Amniotic stem cell (primary cell): Measurements from ENCODE around the gene BFSP2.
"Not testable (repeated sequence)": the region's sequence is repeated elsewhere in the genome, so short reads cannot be mapped to it uniquely, and the experiment has no call there.

Experiments
- DNase-seq: peaks from one replicate; lab custom pipeline; 2025; lab: John Stamatoyannopoulos, UW

BFSP2 gene

DNA sequence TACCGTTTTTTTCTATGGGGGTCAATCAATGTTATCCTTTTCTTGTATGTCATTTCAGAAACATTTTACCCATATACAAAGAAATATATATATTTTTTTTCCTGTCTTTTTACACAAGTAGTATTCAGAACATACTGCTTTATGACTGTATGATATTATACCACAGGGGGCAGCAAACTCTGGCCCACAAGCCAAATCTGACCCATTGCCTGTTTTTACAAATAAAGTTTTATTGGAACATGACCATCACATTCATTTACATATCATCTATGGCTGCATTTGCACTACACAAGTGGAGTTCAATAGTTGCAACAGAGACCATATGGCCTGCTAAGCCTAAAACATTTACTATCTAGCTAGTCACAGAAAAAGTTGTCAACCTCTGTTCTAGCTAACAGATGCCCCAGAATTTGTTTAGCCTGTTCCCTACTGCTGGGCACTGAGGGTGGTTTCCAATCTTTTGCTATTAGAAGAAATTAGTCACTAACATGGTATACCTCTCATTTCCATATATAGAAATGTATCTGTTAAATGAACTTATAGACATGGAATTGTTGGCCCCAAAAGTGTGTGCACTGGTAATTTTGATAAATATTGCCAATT lies 57.7 kb downstream of the BFSP2 start:
- no peak for DNase-seq

DNA sequence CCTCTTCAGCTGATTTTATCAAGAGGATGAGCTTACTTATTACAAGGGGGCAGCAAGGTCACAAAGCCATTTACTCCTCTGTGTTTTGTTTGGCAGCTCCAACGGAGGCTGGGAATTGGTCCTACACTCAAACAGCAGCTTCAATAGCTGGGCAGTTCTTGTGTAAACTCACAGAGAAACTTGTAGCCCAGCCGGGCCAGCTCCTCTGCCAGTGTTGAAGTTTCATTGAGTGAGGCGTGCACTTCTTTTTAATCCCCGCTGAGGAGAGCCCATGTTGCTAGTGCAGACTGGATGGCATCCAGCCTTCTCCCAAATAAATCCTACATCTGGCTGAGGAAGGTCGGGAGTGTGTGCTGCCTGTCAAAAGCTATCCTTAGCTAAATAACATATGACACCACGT lies 59.5 kb downstream of the BFSP2 start:
- DNase-seq: no peak

DNA sequence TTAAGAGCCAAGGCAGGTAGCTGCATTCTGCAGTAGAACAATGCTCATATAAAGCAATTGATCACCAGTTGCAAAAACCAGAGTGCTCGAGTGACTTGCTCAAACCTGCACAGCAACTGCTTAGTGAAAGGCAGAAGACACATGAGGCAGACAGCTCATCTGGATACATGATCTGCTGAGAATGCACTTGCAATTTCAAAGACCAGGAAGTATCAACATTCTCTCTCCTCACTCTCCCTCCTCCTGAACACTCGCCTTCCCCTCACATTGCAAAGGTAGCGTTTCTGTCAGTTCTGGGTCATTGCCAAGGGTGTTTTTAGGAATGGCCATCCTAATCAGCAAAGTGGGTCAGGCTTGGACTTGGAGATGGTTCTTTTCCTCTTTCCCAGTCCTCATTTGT lies 61.0 kb downstream of the BFSP2 start:
- no peak for DNase-seq

DNA sequence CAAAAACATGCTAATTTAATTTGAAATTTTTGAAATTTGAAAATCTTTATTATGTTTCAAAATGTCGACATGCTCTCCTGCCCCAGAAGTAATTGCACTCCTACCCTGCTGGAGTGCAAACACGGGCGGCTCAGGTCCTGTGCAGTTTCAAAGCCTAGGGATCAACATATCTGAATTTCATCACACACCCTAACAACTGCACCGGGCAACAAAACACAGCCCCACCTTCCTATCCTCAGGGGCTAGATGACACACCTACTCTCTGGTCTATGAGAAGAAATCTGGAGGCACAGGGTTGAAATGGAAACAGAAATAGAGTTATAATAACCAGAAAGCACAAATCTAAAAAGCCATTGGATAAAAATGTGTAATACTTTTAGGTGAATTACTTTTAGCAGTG lies 61.4 kb downstream of the BFSP2 start:
- DNase-seq: no peak

DNA sequence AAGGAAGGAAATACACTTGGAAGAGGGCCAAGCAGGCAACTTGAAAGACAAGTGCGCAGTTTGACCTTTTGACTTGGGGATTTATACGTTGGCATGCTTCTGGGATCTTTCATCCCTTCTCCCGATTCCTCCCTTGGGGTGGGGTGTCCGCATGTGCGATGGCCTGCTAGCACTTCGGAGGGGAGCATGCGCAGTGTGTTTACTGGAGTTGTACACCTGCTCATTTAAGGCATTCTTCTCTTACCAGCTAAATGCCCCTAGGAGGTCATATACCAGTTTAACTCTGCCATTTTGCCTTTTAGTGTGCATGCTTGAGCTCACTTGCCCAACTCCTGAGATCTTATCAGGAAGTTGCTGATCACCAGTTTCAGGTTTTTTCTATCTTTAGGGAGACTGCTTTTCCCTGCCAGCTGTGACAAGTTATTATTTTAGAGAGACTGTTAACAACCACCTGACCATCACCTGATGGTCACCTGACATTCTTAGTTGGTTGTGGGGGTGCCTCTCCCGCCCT lies 63.5 kb downstream of the BFSP2 start:
- no peak for DNase-seq

DNA sequence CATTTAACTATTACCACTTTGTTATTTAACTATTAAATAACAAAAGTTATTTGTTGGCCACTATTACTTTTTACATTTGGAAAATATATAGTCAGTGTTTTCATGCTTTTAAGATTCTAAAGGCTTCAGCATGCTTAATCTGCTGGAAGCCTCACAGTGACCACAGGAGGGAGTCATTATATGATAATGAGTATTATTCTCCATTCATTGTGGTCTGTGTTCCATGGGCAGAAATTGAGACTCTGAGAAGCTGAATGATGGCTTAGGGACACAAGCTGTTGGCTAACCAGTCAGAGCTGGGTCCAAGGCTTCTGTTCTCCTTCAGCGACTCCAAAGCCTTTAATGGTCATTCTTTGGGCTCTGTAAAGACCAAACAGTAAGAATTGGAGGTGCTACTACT lies 64.7 kb downstream of the BFSP2 start:
- no peak for DNase-seq

DNA sequence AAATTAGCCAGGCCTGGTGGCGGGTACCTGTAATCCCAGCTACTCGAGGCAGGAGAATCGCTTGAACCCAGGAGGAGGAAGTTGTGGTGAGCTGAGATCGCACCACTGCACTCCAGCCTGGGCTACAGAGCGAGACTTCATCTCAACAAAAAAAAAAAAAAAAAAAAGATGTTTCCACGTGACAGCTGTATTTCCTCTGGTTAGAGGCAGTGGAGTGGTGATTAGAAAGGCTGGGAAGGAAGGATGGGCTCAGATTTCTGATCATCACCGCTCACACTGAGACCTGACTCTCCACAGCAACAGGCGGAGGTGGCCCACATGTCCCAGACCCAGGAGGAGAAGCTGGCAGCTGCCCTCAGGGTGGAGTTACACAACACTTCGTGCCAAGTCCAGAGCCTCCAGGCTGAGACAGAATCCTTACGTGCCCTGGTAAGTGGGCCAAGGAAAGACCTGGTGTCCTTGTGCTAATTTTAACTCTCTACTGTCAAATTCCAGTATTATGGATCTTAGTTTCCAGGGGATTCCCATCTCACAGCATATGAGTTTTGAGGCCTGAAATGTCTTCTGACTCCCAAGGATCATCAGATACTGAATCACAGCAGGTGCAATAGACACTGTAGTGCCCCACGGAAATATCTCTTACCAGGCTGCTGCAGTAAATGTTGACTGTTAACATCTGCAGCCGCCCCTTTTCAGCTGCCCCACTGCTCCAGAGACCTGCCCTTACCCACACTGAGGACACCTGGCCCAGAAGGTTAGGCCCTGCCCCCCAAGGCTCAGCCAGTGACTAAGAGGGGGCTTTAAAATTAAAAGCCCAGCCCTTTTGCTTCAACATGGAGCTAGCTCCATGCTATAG lies 66.9 kb downstream of the BFSP2 start:
- DNase-seq: no peak

DNA sequence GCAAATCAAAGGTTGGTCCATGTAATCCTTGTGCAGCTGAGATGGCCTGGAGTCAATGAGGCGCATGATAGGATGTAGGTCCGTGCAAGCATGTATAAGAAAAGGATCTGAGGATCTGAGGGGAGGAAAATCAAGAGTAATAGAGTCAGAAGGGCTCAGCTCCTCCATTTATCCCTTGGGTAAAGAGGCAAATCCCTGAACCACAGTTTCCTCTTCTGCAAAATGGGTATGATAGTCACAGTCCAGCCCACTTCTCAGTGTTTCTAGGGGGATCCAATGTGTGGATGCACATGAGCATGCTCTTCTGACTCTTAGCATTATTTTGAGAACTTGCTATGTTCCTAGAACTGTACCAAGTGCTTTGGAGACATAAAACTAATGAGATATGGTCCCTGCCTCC lies 67.9 kb downstream of the BFSP2 start:
- DNase-seq: no peak

DNA sequence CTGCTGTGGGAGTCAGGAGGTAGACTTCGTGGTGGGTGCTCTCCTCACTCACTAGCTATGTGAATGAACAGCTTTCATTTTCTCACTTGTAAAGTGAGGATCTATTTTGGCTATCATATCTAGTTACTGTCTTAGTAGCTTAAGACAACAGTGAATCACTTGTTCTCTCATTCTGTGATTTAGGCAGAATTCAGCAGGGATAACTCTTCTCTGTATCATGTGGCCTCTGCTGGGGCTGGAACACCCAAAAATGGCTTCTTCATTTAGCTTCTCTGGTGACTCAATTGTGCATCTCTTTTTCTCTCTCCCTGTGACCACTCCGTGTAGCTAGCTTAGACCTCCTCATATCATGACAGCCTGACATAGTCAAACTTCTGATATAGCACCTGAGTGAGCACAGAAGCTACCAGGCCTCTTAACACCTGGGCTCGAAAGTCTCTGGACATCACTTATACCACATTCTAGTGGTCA lies 68.4 kb downstream of the BFSP2 start:
- DNase-seq: no peak

DNA sequence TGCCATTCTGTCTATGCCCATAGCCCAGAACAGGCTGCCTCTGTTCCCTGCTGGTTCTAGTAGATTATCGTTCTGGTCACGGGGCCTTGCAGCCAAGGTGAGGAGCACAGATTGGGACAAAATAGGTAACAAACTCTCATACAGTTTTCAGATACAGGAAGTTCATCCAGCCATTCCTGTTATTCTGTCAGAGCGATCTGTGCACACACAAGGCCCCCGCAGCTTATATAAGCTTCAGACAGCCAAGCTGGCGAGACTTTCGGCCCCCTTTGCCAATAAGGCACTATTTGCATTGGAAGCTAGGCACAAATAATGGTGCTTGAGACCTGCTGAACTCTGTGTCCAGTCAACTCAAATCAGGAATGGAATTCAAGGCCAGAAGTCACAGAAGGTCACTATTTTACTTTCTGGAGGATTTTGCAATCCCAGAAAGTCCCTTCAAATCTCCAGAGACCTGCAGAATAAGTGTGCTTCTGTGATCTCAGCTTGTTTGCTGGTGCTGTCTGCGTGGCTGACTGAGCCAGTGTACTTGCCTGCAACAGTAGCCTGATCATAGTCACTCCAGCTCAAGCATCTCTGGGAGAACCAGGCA lies 69.4 kb downstream of the BFSP2 start:
- DNase-seq: no peak

DNA sequence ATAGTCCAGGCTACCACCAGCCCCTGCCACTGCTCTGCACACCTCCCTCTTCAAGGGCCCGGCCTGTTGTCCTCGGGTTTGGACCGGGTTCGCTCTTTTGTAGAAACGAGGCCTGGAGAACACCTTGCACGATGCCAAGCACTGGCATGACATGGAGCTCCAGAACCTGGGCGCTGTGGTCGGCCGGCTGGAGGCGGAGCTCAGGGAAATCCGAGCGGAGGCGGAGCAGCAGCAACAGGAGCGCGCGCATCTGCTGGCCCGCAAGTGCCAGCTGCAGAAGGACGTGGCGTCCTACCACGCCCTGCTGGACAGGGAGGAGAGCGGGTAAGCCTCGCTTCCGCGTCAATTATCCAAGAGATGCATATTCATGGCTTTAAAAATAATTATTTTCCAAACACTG lies 72.4 kb downstream of the BFSP2 start:
- DNase-seq: no peak

DNA sequence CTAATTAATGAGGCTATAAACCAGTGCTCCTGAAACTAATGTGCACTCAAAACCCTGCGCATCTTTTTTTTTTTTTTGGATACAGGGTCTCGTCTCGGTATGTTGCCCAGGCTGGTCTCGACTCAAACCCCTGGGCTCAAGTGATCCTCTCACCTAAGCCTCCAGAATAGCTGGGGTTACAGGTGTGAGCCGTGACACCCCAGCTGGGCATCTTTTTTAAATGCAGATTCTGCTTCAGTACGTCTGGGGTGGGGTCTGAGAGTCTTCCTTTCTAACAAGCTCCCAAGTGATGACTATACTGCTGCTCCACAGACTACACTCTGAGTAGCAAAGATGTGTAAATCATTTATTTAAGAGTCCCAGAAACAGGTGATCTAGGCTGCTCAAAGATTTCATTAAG lies 73.0 kb downstream of the BFSP2 start:
- no peak for DNase-seq

DNA sequence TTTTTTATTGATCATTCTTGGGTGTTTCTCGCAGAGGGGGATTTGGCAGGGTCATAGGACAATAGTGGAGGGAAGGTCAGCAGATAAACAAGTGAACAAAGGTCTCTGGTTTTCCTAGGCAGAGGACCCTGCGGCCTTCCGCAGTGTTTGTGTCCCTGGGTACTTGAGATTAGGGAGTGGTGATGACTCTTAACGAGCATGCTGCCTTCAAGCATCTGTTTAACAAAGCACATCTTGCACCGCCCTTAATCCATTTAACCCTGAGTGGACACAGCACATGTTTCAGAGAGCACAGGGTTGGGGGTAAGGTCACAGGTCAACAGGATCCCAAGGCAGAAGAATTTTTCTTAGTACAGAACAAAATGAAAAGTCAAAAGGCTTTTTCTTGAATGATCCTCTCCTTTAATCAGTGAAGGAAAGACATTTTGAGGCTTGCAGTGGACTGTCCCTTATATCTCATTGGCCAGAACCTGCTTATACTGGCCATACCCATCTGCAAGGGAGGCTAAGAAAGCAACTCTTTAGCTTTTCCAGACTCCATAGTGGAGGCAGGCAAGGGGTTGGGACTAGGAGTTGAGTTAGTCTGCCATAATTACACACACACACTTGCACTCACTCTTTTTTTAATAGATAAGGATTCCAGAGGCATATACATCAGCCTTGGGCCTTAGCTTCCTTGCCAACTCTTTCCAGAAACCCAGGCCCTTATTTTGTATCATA lies 73.8 kb downstream of the BFSP2 start:
- not testable (repeated sequence) for DNase-seq

DNA sequence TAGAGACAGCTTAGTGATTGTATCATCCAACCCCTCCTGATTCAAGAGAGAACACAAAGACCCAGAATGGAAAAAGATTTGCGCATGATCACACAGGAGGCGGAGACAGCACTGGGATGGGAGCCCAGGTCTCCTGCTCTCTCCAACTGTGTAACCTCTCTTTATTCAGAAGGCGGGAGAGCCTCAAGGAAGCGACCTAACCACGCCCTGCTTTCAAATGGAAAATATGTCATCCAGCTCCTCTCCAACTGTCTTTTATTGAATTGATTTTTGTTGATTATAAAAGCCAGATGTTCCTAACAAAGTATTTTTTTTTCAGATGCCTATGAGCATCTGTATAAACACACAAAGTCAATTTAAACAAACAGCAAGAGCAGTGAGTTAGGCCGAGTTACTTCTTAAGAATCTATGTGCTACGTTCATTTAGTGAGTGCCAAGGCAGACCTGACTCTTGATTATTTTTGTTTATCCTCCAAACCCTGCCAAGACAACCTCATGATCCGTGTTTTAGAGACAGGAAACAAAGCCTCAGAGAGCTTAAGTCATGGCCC lies 74.5 kb downstream of the BFSP2 start:
- DNase-seq: no peak

DNA sequence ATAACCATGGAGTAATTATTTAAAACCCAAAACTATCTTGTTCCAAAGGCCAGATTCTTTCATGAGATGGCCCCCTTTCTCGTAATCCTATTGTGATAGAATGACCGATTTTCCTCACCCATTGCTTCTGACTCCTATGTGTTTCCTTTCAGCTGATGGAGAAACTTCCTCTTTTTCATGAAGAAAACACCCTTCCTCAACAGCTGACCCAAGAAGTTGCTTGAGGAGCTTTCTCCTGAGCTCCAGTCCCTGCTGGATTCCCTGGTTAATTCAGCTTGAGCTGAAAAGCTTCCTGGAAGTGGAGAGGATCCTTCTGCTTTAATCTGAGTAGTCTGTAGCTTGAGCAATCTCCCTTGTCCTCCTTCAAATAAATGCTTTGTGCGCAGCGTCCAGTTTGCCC lies 75.0 kb downstream of the BFSP2 start:
- no peak for DNase-seq

DNA sequence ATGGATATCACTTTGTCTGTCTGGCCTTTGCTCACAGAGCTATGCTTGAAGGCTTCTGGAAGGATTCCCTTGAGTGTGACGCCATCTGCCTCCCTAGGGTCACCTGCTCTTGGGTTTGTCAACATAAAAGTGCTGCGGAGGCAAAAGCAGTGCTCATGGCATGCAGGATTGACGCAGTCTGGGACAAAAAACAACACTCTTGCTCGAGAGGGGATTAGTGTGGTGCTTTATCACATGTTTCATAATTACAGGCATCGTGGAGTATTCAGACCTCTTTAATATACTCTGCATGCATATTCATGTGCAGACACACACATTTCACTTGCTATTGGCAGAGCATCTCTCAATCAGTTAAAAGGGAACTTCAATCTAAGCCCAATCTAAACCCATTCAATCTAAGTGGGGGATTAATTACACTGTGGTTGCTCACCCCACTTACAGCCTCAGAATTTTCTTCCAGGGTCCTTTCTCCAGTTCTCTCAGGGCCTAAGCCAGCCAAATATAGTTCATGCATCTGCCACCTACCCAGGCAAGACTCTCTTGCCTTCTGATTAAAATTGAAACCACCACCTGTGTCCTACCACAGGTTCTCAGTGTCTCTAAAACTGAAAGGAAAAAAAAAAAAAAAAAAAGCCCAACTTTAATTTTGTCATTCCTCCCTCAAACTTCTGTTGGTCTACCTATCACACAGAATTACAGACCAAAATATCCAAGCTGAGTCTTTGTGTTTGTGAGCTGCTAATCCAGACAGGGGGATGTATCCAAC lies 75.6 kb downstream of the BFSP2 start:
- no peak for DNase-seq

DNA sequence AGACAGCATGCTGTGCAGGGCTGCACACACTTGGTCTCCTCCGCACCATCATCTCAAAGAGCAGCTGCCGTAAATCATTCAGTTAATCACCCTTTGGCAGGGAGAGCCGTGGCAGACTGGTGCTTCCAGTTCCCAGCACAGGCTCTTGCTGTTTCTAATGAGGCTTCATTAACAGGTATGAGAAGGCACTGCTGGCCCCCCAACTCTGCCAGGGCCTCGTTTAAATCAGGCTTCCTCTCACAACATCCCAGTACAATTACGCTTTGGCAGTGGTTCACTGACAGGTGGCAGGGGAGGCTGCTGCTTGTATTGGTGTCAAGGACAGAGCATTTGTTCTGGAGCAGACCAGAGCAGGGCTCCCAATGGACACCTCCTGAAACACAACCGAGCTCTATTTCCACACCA lies 77.1 kb downstream of the BFSP2 start:
- DNase-seq: no peak

DNA sequence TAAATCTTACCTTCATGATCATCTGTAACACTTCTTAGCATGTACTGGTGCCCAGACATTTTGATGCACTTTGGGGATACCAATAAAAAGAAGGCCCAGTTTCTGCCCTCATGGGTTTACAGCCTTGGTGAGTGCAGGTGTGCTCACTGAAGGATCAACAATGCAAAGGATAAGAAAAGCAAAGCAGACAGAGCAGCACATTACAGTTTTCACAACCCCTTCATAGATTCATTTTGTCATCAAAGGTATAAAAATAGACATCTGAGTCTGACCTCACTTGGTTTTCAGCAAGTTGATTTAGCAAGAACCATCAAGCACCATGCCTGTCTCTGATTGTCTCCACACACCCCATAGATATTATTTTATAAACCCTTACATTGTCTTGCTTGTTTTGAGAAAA lies 77.6 kb downstream of the BFSP2 start:
- DNase-seq: no peak

DNA sequence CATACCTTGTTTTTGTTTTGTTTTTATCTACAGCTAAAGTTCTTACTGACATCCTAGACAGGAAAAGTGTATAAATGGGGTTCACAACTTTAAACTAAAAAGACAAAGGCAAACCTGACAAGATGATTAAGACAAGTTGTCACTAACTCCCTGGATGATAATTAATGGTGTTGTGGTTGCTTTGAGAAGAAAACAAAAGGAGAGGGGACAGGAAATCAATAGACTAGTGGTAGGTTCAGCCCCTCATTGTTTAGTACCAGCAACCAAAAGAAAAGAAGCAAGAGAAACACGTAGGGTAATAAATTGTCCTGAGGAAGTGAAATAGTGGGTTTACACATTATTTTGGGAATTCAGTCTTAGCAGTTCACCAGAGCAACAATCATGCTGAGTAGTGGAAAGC lies 78.8 kb downstream of the BFSP2 start:
- no peak for DNase-seq

DNA sequence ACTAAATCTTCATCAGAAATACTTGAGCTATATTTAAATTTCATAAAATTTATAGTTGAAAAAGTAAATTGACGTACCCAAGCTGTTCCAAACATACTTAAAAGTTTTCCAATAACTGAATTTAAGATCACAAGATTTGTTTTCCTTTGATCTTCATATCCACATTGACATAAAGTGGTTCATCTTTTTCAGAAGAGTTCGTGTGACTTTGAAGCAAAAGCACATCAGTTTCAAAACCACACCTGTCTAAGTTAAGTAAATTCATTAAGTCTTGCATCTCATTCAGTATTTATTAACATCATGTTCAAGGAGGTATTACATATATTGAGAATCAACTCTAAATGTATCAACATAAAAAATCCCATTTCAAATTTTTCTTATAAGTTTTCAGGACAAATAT lies 79.5 kb downstream of the BFSP2 start:
- no peak for DNase-seq

DNA sequence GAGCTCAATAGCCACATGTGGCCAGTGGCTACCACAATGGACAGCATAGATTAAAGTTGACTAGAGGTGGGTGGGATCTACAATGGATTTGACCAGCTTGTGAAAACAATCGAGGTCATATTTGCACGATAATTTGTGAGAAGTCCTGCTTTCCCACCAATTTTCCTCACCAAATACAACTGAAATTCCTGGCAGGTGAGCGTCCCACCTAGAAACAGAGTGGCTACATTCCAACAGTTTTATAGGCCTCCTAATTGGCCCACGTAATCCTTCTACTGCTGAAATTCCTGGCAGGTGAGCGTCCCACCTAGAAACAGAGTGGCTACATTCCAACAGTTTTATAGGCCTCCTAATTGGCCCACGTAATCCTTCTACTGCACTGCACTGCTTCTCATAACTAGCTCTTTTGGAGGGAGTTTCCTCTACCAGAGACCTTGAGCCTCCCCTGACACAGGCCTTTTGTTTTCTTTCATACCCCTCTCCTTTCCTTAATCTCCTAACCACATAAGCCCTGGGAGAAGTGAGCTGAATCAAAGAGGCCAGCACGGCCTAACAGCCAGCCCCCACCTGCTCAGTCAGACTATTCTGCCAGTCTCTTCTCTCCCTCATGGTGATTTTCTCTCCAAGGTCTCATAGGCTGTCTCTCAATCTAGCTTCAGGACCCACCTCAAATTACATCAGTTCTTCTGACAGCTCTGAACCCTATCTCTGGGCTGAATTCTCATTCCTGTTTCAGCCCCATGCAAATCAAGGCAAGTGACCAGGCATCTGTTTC lies 80.2 kb downstream of the BFSP2 start:
- DNase-seq: no peak
